IMR-90 (cell line): ENCODE measurements around the gene HECW1. TPM values are rescaled to one million over a fixed set of nuclear protein-coding genes. Genes with fewer than 3 reads are reported as not detected.

Source experiments
- ATAC-seq: fragments of 200-7000 bp; cut with Tn5 transposase; 2 replicates; pipeline ENCODE4 v1.9.1; 2020; ENCODE audit warnings: low read depth, mild to moderate bottlenecking, moderate library complexity
- BruUV-seq: library from RNA; stranded (reverse); fragments of 400-500 nt; replicated peaks from 2 replicates; lab custom pipeline; 2021; lab: Mats Ljungman, UMichigan
- CTCF ChIA-PET: fragments of 300-600 bp; formaldehyde crosslinking; extraction: SDS; loops from one replicate; lab custom pipeline; 2021; ENCODE audit warnings: antibody characterized with exemption; lab: Yijun Ruan, JAX
- POLR2A ChIA-PET: fragments of 300-600 bp; sonication (Branson Sonifier 250); formaldehyde crosslinking; loops from one replicate; lab custom pipeline; 2022; ENCODE audit warnings: antibody characterized with exemption; ENCODE audit not compliant: unreplicated experiment; lab: Charles Lee
- DNase-seq: peaks from one replicate; pipeline ENCODE4 v3.0.0; 2013
- H2AFZ ChIP-seq: replicated peaks from 2 replicates; pipeline ENCODE3; 2013; ENCODE audit warnings: low read length, mild to moderate bottlenecking; ENCODE audit not compliant: poor library complexity
- H2AK5ac ChIP-seq: 2 replicates; pipeline ENCODE4 v1.6.1; 2013; ENCODE audit warnings: low read depth, low read length, inconsistent platforms
- H2AK9ac ChIP-seq: replicated peaks from 2 replicates; pipeline ENCODE3; 2013; ENCODE audit warnings: mild to moderate bottlenecking, low read depth, low read length, moderate library complexity; ENCODE audit not compliant: poor library complexity
- H2BK120ac ChIP-seq: 2 replicates; pipeline ENCODE4 v1.6.1; 2013; ENCODE audit warnings: low read depth, low read length, inconsistent platforms
- H2BK15ac ChIP-seq: 3 replicates; pipeline ENCODE4 v1.6.1; 2013; ENCODE audit warnings: low read depth, low read length, inconsistent platforms
- H2BK20ac ChIP-seq: 2 replicates; pipeline ENCODE4 v1.6.1; 2013; ENCODE audit warnings: low read depth, mild to moderate bottlenecking, inconsistent platforms, low read length, moderate library complexity
- H2BK5ac ChIP-seq: 2 replicates; pipeline ENCODE4 v1.6.1; 2013; ENCODE audit warnings: mild to moderate bottlenecking, low read depth, low read length, inconsistent platforms; ENCODE audit not compliant: poor library complexity, severe bottlenecking
- H3K14ac ChIP-seq: replicated peaks from 2 replicates; pipeline ENCODE4 v1.6.1; 2013; ENCODE audit warnings: low read depth, low read length, inconsistent platforms
- H3K18ac ChIP-seq: 2 replicates; pipeline ENCODE4 v1.6.1; 2013; ENCODE audit warnings: low read depth, low read length, control low read depth
- H3K23ac ChIP-seq: 2 replicates; pipeline ENCODE4 v1.6.1; 2013; ENCODE audit warnings: low read depth, low read length, inconsistent platforms
- H3K27ac ChIP-seq: 2 replicates; pipeline ENCODE4 v1.5.1; 2013; ENCODE audit warnings: mild to moderate bottlenecking, control low read depth, low read length; ENCODE audit not compliant: insufficient read depth
- H3K27me3 ChIP-seq: 2 replicates; pipeline ENCODE4 v1.6.1; 2013; ENCODE audit warnings: low read length; ENCODE audit not compliant: control insufficient read depth, insufficient read depth
- H3K36me3 ChIP-seq: 2 replicates; pipeline ENCODE4 v1.6.1; 2013; ENCODE audit warnings: low read length, mixed read lengths; ENCODE audit not compliant: control insufficient read depth, insufficient read depth
- H3K4ac ChIP-seq: 2 replicates; pipeline ENCODE4 v1.6.1; 2013; ENCODE audit warnings: low read depth, low read length, inconsistent platforms
- H3K4me1 ChIP-seq: 2 replicates; pipeline ENCODE4 v1.6.1; 2013; ENCODE audit warnings: low read length, mixed read lengths; ENCODE audit not compliant: control insufficient read depth, insufficient read depth
- H3K4me2 ChIP-seq: 2 replicates; pipeline ENCODE4 v1.6.1; 2013; ENCODE audit warnings: low read depth, mild to moderate bottlenecking, control low read depth, low read length, moderate library complexity
- H3K4me3 ChIP-seq: 2 replicates; pipeline ENCODE4 v1.5.1; 2013; ENCODE audit warnings: low read depth, mild to moderate bottlenecking, control low read depth, low read length, moderate library complexity; ENCODE audit not compliant: insufficient read depth
- H3K56ac ChIP-seq: 2 replicates; pipeline ENCODE4 v1.6.1; 2013; ENCODE audit warnings: low read length, inconsistent platforms; ENCODE audit not compliant: insufficient read depth; ENCODE audit errors: extremely low read depth
- H3K79me1 ChIP-seq, 2 experiments: 2 replicates each; pipeline ENCODE4 v1.6.1; 2013; ENCODE audit warnings: low read length in 2 of 2, inconsistent platforms in 1 of 2, low read depth in 1 of 2
- H3K9ac ChIP-seq: 2 replicates; pipeline ENCODE4 v1.6.1; 2013; ENCODE audit warnings: low read depth, low read length, control low read depth
- H3K9me1 ChIP-seq: 2 replicates; pipeline ENCODE4 v1.6.1; 2013; ENCODE audit warnings: low read length, inconsistent platforms; ENCODE audit not compliant: insufficient read depth
- H3K9me3 ChIP-seq: 2 replicates; pipeline ENCODE4 v1.6.1; 2013; ENCODE audit warnings: low read length; ENCODE audit not compliant: control insufficient read depth, insufficient read depth
- H4K20me1 ChIP-seq: 2 replicates; pipeline ENCODE4 v1.6.1; 2013; ENCODE audit warnings: low read length, inconsistent platforms; ENCODE audit not compliant: insufficient read depth
- H4K5ac ChIP-seq: 2 replicates; pipeline ENCODE4 v1.6.1; 2013; ENCODE audit warnings: mild to moderate bottlenecking, low read depth, low read length, control low read depth
- H4K8ac ChIP-seq, 2 experiments: 2 replicates each; pipeline ENCODE4 v1.6.1; 2013; ENCODE audit warnings: low read depth in 2 of 2, low read length in 2 of 2, control low read depth in 1 of 2, inconsistent platforms in 1 of 2
- H4K91ac ChIP-seq: 2 replicates; pipeline ENCODE4 v1.6.1; 2013; ENCODE audit warnings: low read depth, low read length, inconsistent platforms; ENCODE audit not compliant: insufficient read depth
- BHLHE40 ChIP-seq: fragments of 150-350 bp; IDR thresholded peaks from 2 replicates; pipeline ENCODE4 v1.6.1; 2016; ENCODE audit warnings: mild to moderate bottlenecking, low read depth, low read length
- CHD1 ChIP-seq: IDR thresholded peaks from 2 replicates; pipeline ENCODE4 v1.6.1; 2012; ENCODE audit warnings: low read depth, low read length, improper control_type of control experiment
- ELK1 ChIP-seq: fragments of 150-350 bp; IDR thresholded peaks from 2 replicates; pipeline ENCODE4 v1.6.1; 2016; ENCODE audit warnings: low read depth, mild to moderate bottlenecking, low read length, moderate library complexity, borderline replicate concordance
- MAFK ChIP-seq: IDR thresholded peaks from 2 replicates; pipeline ENCODE4 v1.6.1; 2012; ENCODE audit warnings: low read depth, low read length, improper control_type of control experiment
- MAZ ChIP-seq: IDR thresholded peaks from 2 replicates; pipeline ENCODE4 v1.6.1; 2012; ENCODE audit warnings: low read depth, mild to moderate bottlenecking, low read length, improper control_type of control experiment, moderate library complexity, borderline replicate concordance
- POLR2A ChIP-seq: IDR thresholded peaks from 2 replicates; pipeline ENCODE4 v1.6.1; 2012; ENCODE audit warnings: mild to moderate bottlenecking, low read depth, low read length
- RAD21 ChIP-seq: IDR thresholded peaks from 2 replicates; pipeline ENCODE4 v1.6.1; 2012; ENCODE audit warnings: low read length, improper control_type of control experiment
- RFX5 ChIP-seq: IDR thresholded peaks from 2 replicates; pipeline ENCODE4 v1.8.0; 2012; ENCODE audit warnings: low read depth, mild to moderate bottlenecking, low read length, moderate library complexity
- SMC3 ChIP-seq: fragments of 150-350 bp; IDR thresholded peaks from 2 replicates; pipeline ENCODE4 v1.6.1; 2016; ENCODE audit warnings: low read depth, mild to moderate bottlenecking, antibody characterized with exemption, low read length, moderate library complexity
- WGBS, 2 experiments: methylation state at CpG; one replicate each; pipeline versions ENCODE4 v1.1.5 to v1.1.7; 2013; ENCODE audit warnings: missing lambda C conversion rate in 2 of 2; ENCODE audit not compliant: insufficient read length in 1 of 2; ENCODE audit errors: extremely low coverage in 2 of 2; 5-methylcytosine and 5-hydroxymethylcytosine counted together
- dilution Hi-C: fragments of 300-500 bp; cut with HindIII; formaldehyde crosslinking; loops from one replicate; pipeline ENCODE4 v1.14.3; 2018; ENCODE audit warnings: low sequenced_read_pairs; ENCODE audit not compliant: unreplicated experiment
- in situ Hi-C: fragments of 300-500 bp; cut with MboI; formaldehyde crosslinking; loops from 3 replicates; pipeline ENCODE4 v1.14.3; 2019; ENCODE audit warnings: low sequenced_read_pairs, inconsistent platforms, mixed read lengths
- intact Hi-C: fragments of 100-400 bp; cut with micrococcal nuclease; formaldehyde crosslinking; loops from 2 replicates; pipeline ENCODE4 v1.10.0; 2022
- polyA plus RNA-seq, 3 experiments: library from polyadenylated mRNA; depleted of rRNA; stranded (reverse); fragments of >200 nt; gene quantifications; 2 replicates each; pipeline ENCODE4 v1.2.3, GENCODE V29; 2012; ENCODE audit warnings: low replicate concordance in 1 of 3
- total RNA-seq: library from RNA; depleted of rRNA; stranded (reverse); fragments of >200 nt; gene quantifications from 2 replicates; pipeline ENCODE4 v1.2.3, GENCODE V29; 2012
- TF ChIP-seq, protein P1 (sequence below): fragments of 150-350 bp; IDR thresholded peaks from 2 replicates; pipeline ENCODE4 v1.6.1; 2017; ENCODE audit warnings: mild to moderate bottlenecking, antibody characterized with exemption, low read length, low read depth

Gene HECW1
- total and polyA plus RNA-seq, 2 of the 4 experiments (the other 2 are of a cell fraction): 0.56 to 1.3 TPM

- H3K4me3 ChIP-seq: no peak overlapping the region
- H3K14ac ChIP-seq: no peak overlapping the region
- no peak overlapping the region for H2AK5ac ChIP-seq
- no peak overlapping the region for H2BK20ac ChIP-seq
- dilution Hi-C loops (no loop called here), in situ Hi-C loops (no loop called here), intact Hi-C loops (no loop called here)
- no peak overlapping the region for H3K27ac ChIP-seq
- POLR2A ChIA-PET: no interaction called here
- no peaks in the 10 kb centered on the region for H3K36me3 ChIP-seq
- H3K4ac ChIP-seq: no peak overlapping the region
- H3K27me3 ChIP-seq: peaks cover 45% of the 10 kb centered on the region
- no peak overlapping the region for H3K18ac ChIP-seq
- no peak overlapping the region for H2AFZ ChIP-seq
- H4K20me1 ChIP-seq: peaks cover 5% of the 10 kb centered on the region; the same call in 1 of the 2 replicates
- no peak overlapping the region for H4K91ac ChIP-seq
- no peak overlapping the region for H4K8ac ChIP-seq
- 0 out of 2 replicates have a peak, but pooled peaks cover 1% of the 10 kb centered on the region for H3K9me3 ChIP-seq
- no peak overlapping the region for H3K23ac ChIP-seq
- H3K4me1 ChIP-seq: no peaks in the 10 kb centered on the region
- no peak overlapping the region for H3K56ac ChIP-seq
- H2BK120ac ChIP-seq: no peak overlapping the region
- DNase-seq (peak; percentile 12), ATAC-seq (peak; percentile 54)
- no peak overlapping the region for H3K4me2 ChIP-seq
- TF ChIP-seq MAZ: no peak
- TF ChIP-seq POLR2A: no peak
- TF ChIP-seq BHLHE40: no peak
- no peak for TF ChIP-seq RFX5
- TF ChIP-seq SMC3: no peak
- no peak for TF ChIP-seq RAD21
- TF ChIP-seq, protein P1, sequence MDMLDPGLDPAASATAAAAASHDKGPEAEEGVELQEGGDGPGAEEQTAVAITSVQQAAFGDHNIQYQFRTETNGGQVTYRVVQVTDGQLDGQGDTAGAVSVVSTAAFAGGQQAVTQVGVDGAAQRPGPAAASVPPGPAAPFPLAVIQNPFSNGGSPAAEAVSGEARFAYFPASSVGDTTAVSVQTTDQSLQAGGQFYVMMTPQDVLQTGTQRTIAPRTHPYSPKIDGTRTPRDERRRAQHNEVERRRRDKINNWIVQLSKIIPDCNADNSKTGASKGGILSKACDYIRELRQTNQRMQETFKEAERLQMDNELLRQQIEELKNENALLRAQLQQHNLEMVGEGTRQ: no peak
- no peak for TF ChIP-seq ELK1
- TF ChIP-seq CHD1: no peak
- TF ChIP-seq MAFK: no peak
- BruUV-seq: no TSS peak
- H2AK9ac ChIP-seq: no peak overlapping the region
- no peak overlapping the region for H4K5ac ChIP-seq
- CTCF ChIA-PET: interaction anchor here (0.7 kb wide), 1 partner anchor 393 kb away, joined by 4 read pairs; no protein-coding TSS in a partner anchor
- H2BK5ac ChIP-seq: no peak overlapping the region
- WGBS, 2 experiments: 0% methylated on average over 2 of the region's 3 CpGs; no CpG with 5 or more reads in 1 of the 2 experiments
- H2BK15ac ChIP-seq: no peak overlapping the region
- no peaks in the 10 kb centered on the region for H3K79me1 ChIP-seq
- H3K9ac ChIP-seq: no peak overlapping the region
- H3K9me1 ChIP-seq: no peaks in the 10 kb centered on the region
These were observed 389.4 kb downstream of the HECW1 start for GRCh38 chr7:43501870-43502269.
